ENCODE measurements around the gene ATXN3. TPM values are rescaled to one million over a fixed set of nuclear protein-coding genes. Genes with fewer than 3 reads are reported as not detected.
A peak's percentile ranks its signal among the peaks of the same experiment; 100 is the strongest.

Gene ATXN3
- total RNA-seq, 4 donors from 2014 or later: 17.1 to 35.6 (median 25.9) TPM

DNA sequence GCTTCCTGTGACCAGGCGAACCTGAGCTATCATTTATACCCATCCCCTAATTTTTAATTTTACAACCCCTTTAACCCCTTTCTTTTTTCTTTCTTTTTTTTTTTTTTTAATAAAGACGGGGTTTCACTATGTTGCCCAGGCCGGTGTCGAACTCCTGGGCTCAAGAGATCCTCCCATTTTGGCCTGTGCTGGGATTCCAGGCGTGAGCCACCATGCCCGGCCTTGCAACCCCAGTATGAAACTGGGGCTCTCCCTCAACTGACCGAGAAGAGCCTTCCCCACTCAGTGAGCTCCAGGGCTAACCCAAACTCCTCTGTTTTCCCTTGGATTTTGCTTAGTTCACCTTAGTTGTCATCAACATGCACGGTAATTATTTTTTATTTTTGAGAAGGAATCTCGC is 16.4 kb upstream of the ATXN3 start:
- no peak for TF ChIP-seq EP300 (IDR thresholded peaks at IDR 0.05; ENCODE audit: low read depth)
- TF ChIP-seq CTCF (IDR thresholded peaks at IDR 0.05): no peak
- no peak for TF ChIP-seq POLR2AphosphoS5 (IDR thresholded peaks at IDR 0.05)
- TF ChIP-seq POLR2A (IDR thresholded peaks at IDR 0.05): no peak
- intact Hi-C loops (cut with DNase I; ENCODE audit: low total_unique reads): no loop called here
- Histone ChIP-seq H3K27me3 (no peaks in the 10 kb centered on the region), H3K36me3 (peaks cover 0 to 18% (median 0%) of the 10 kb centered on the region in 4 donors), H3K27ac (peak overlapping the region; percentile 88 to 97 (median 96)), H3K9me3 (no peaks in the 10 kb centered on the region), H3K4me1 (peaks cover 10 to 52% (median 17%) of the 10 kb centered on the region in 4 donors), H3K4me3 (peak overlapping the region; percentile 80 to 97 (median 92))
- in situ Hi-C loops (cut with MboI; ENCODE audit: low pct_ligation_motif_present in 1 of 4, low pct_unique_long_range_greater_than_20kb in 1 of 4, low sequenced_read_pairs in 3 of 4): no loop called here
- WGBS, 2 donors (ENCODE audit: low coverage in 1 of 2): 31 to 33% methylated on average over 9 of the region's 9 CpGs
- no peak for DNase-seq

DNA sequence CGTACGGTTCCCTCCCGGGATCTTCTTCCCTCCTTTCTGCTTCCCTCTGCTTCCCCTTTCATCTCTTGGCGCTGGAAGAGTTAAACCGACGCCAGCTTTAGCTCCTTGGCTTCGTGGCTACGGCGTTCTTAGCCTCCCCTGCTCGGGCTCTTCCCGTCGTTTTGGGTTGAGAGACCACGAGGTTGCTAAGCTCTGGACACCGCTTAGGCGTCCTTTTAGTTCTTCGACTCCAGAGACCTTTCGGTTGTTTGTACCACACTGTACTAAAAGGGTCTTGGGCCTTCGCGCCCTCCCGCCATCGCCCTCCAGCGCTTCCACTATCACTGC is 15.9 kb upstream of the ATXN3 start:
- Histone ChIP-seq H3K4me3 (peak overlapping the region; percentile 80 to 97 (median 92)), H3K27me3 (no peaks in the 10 kb centered on the region), H3K4me1 (peaks cover 10 to 52% (median 17%) of the 10 kb centered on the region in 4 donors), H3K27ac (peak overlapping the region; percentile 88 to 97 (median 96)), H3K9me3 (no peaks in the 10 kb centered on the region), H3K36me3 (peaks cover 0 to 18% (median 0%) of the 10 kb centered on the region in 4 donors)
- 0% methylated on average over 13 to 22 of the region's 22 CpGs for WGBS, 2 donors (ENCODE audit: low coverage in 1 of 2)
- DNase-seq: peak; percentile 23
- intact Hi-C loops (cut with DNase I; ENCODE audit: low total_unique reads) (no loop called here), in situ Hi-C loops (cut with MboI; ENCODE audit: low pct_ligation_motif_present in 1 of 4, low pct_unique_long_range_greater_than_20kb in 1 of 4, low sequenced_read_pairs in 3 of 4) (no loop called here)
- TF ChIP-seq POLR2A (IDR thresholded peaks at IDR 0.05): no peak
- no peak for TF ChIP-seq POLR2AphosphoS5 (IDR thresholded peaks at IDR 0.05)
- TF ChIP-seq CTCF (IDR thresholded peaks at IDR 0.05): no peak
- no peak for TF ChIP-seq EP300 (IDR thresholded peaks at IDR 0.05; ENCODE audit: low read depth)

GRCh38 chr14:92121670-92122350 is 15.4 kb upstream of the ATXN3 start, which contains the start of the genes CPSF2 and NDUFB1:
Gene CPSF2 (plus strand): TSS chr14:92121969. CDS start chr14:92130985, 9,016 bp downstream.
Gene NDUFB1 (minus strand): TSS chr14:92121706. CDS start chr14:92117637, 4,069 bp downstream.
- TF ChIP-seq EP300 (IDR thresholded peaks at IDR 0.05; ENCODE audit: low read depth): no peak
- TF ChIP-seq POLR2A (IDR thresholded peaks at IDR 0.05): peak; percentile 71
- peak in 3 of 5 experiments; percentile 4 to 49 (median 39) for TF ChIP-seq CTCF (IDR thresholded peaks at IDR 0.05)
- peak; percentile 67 to 81 (median 78) for TF ChIP-seq POLR2AphosphoS5 (IDR thresholded peaks at IDR 0.05)
- H3K9me3 ChIP-seq: no peaks in the 10 kb centered on the region
- peak within 1 kb of the TSS; percentile 88 to 97 (median 96) for H3K27ac ChIP-seq
- peak within 1 kb of the TSS; percentile 80 to 97 (median 92) for H3K4me3 ChIP-seq
- peaks cover 0 to 15% (median 0%) of the 10 kb centered on the region in 4 donors for H3K36me3 ChIP-seq
- H3K27me3 ChIP-seq: no peaks in the 10 kb centered on the region
- intact Hi-C loops (cut with DNase I; ENCODE audit: low total_unique reads): no loop called here
- in situ Hi-C loops (cut with MboI; ENCODE audit: low pct_ligation_motif_present in 1 of 4, low pct_unique_long_range_greater_than_20kb in 1 of 4, low sequenced_read_pairs in 3 of 4): no loop called here
- WGBS, 2 donors (ENCODE audit: low coverage in 1 of 2): 0% methylated on average over 7 to 53 of the region's 55 CpGs
- H3K4me1 ChIP-seq: peaks cover 10 to 52% (median 17%) of the 10 kb centered on the region in 4 donors
- peak; percentile 85 for DNase-seq

- H3K4me3 ChIP-seq: peak overlapping the region; percentile 80 to 97 (median 92)
- H3K27ac ChIP-seq: peak overlapping the region; percentile 88 to 97 (median 96)
- peaks cover 0 to 9% (median 0%) of the 10 kb centered on the region in 4 donors for H3K36me3 ChIP-seq
- intact Hi-C loops (cut with DNase I; ENCODE audit: low total_unique reads): no loop called here
- peak; percentile 39 for DNase-seq
- H3K4me1 ChIP-seq: peaks cover 10 to 52% (median 17%) of the 10 kb centered on the region in 4 donors
- 0% methylated on average over 17 to 36 of the region's 36 CpGs for WGBS, 2 donors (ENCODE audit: low coverage in 1 of 2)
- no peaks in the 10 kb centered on the region for H3K9me3 ChIP-seq
- H3K27me3 ChIP-seq: no peaks in the 10 kb centered on the region
- in situ Hi-C loops (cut with MboI; ENCODE audit: low pct_ligation_motif_present in 1 of 4, low pct_unique_long_range_greater_than_20kb in 1 of 4, low sequenced_read_pairs in 3 of 4): no loop called here
- no peak for TF ChIP-seq EP300 (IDR thresholded peaks at IDR 0.05; ENCODE audit: low read depth)
- TF ChIP-seq POLR2A (IDR thresholded peaks at IDR 0.05): peak; percentile 78
- TF ChIP-seq POLR2AphosphoS5 (IDR thresholded peaks at IDR 0.05): peak in 1 of 3 donors; percentile 25
Measured at GRCh38 chr14:92121207-92121669, 14.9 kb upstream of the ATXN3 start.
